Measurements from ENCODE around the gene ALOX5AP.

DNA sequence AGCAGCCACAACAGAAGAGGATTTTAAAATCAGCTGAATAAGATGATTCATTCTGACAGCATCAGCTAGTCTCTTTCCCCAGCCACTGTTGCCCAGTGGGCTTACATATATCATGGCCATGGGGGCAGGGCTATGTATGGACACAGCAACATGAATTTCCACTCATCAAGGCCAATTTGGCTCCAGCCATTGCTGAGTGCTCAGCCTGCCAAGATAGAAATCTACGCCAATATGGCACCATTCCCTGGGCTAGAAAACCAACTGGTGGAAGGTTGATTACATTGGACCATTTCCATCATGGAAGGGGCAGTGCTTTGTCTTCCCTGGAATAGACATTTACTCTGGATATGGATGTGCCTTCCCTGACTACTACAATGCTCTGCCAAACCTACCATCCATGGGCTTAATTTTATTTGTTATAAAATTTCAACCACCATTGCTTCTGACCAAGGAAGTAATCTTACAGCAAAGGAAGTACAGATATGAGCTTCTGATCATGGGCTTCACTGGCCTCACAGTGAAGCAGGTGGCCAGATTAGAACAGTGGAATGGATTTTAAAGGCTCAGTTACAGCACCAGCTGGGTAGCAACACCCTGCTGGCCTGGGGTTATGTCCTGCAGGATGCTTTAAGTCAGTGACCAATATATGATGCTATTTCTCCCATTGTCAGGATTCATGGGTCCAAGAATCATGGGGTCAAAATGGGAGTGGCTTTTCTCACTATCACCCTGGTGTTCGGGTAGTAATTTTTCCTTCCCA, 9.8 kb upstream of the ALOX5AP start:
- TF ChIP-seq, protein P1, sequence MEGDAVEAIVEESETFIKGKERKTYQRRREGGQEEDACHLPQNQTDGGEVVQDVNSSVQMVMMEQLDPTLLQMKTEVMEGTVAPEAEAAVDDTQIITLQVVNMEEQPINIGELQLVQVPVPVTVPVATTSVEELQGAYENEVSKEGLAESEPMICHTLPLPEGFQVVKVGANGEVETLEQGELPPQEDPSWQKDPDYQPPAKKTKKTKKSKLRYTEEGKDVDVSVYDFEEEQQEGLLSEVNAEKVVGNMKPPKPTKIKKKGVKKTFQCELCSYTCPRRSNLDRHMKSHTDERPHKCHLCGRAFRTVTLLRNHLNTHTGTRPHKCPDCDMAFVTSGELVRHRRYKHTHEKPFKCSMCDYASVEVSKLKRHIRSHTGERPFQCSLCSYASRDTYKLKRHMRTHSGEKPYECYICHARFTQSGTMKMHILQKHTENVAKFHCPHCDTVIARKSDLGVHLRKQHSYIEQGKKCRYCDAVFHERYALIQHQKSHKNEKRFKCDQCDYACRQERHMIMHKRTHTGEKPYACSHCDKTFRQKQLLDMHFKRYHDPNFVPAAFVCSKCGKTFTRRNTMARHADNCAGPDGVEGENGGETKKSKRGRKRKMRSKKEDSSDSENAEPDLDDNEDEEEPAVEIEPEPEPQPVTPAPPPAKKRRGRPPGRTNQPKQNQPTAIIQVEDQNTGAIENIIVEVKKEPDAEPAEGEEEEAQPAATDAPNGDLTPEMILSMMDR (IDR thresholded peaks at IDR 0.05): no peak
- TF ChIP-seq EZH2 (IDR thresholded peaks at IDR 0.05) (no peak), EZH2phosphoT487 (IDR thresholded peaks at IDR 0.05) (no peak)
